HCT116 (cell line): ENCODE measurements around the gene NUCB1. TPM values are rescaled to one million over a fixed set of nuclear protein-coding genes. Genes with fewer than 3 reads are reported as not detected.

Source experiments
- ATAC-seq: fragments of 200-7000 bp; cut with Tn5 transposase; 2 replicates; pipeline ENCODE4 v1.9.1; 2020; ENCODE audit warnings: mild to moderate bottlenecking, moderate library complexity
- BruUV-seq: library from RNA; stranded (reverse); fragments of 400-500 nt; replicated peaks from 2 replicates; lab custom pipeline; 2021; lab: Mats Ljungman, UMichigan
- CTCF ChIA-PET: fragments of 300-600 bp; sonication (Branson Sonifier 250); formaldehyde crosslinking; loops from one replicate; lab custom pipeline; 2021; ENCODE audit warnings: antibody characterized with exemption; lab: Charles Lee
- POLR2A ChIA-PET: fragments of 300-600, 350-600 bp; sonication (Branson Sonifier 250); formaldehyde crosslinking; loops from one replicate; lab custom pipeline; 2021; ENCODE audit warnings: antibody characterized with exemption; lab: Charles Lee
- RAD21 ChIA-PET, 2 experiments: fragments of 300-600 bp; sonication (Branson Sonifier 250); formaldehyde crosslinking; loops; one replicate each; lab custom pipeline; 2023; ENCODE audit warnings: low total read pairs in 2 of 2; ENCODE audit not compliant: uncharacterized antibody in 2 of 2, unreplicated experiment in 2 of 2, low non-redundant PET in 1 of 2; lab: Charles Lee
- DNase-seq: peaks from one replicate; pipeline ENCODE4 v3.0.0-alpha.2; 2010; ENCODE audit warnings: low read depth, low spot score
- H2AFZ ChIP-seq: fragments of 200-600 bp; shearing (Covaris generic), sonication (generic); 2 replicates; pipeline ENCODE4 v1.6.1; 2017; ENCODE audit warnings: low read depth, mixed run types, mixed read lengths, antibody characterized with exemption, low read length; ENCODE audit not compliant: poor library complexity, severe bottlenecking
- H3K27ac ChIP-seq: 2 replicates; pipeline ENCODE4 v1.5.1; 2012; ENCODE audit warnings: low read depth, low read length
- H3K27me3 ChIP-seq: fragments of 200-600 bp; sonication (generic); 2 replicates; pipeline ENCODE4 v1.6.1; 2016; ENCODE audit warnings: mixed run types, low read length, mixed read lengths; ENCODE audit not compliant: insufficient read depth
- H3K36me3 ChIP-seq, 2 experiments: fragments of 200-500 bp in 1 of 2; fragments of 200-600 bp in 1 of 2; sonication (Bioruptor generic) in 1 of 2; sonication (generic) in 1 of 2; 2 replicates each; pipeline versions ENCODE4 v1.5.1 to v1.6.1; 2014 to 2016; ENCODE audit warnings: low read length in 2 of 2, inconsistent platforms in 1 of 2, mixed read lengths in 1 of 2, mixed run types in 1 of 2; ENCODE audit not compliant: insufficient read depth in 2 of 2, control insufficient read depth in 1 of 2
- H3K4me1 ChIP-seq, 2 experiments: fragments of 200-600 bp in 1 of 2; sonication (generic) in 1 of 2; 2 replicates each; pipeline versions ENCODE4 v1.5.1 to v1.6.1; 2012 to 2017; ENCODE audit warnings: low read length in 2 of 2, inconsistent platforms in 1 of 2, mild to moderate bottlenecking in 1 of 2, mixed read lengths in 1 of 2, mixed run types in 1 of 2, moderate library complexity in 1 of 2; ENCODE audit not compliant: insufficient read depth in 2 of 2, control insufficient read depth in 1 of 2
- H3K4me2 ChIP-seq: fragments of 200-600 bp; sonication (generic); 2 replicates; pipeline ENCODE4 v1.6.1; 2017; ENCODE audit warnings: mixed run types, low read length, mixed read lengths
- H3K4me3 ChIP-seq, 2 experiments: fragments of 200-600 bp in 1 of 2; sonication (generic) in 1 of 2; replicated peaks in 1 of 2; 2 replicates each; pipeline ENCODE4 v1.5.1; 2011 to 2016; ENCODE audit warnings: low read length in 2 of 2, control low read depth in 1 of 2, low read depth in 1 of 2, mild to moderate bottlenecking in 1 of 2, mixed read lengths in 1 of 2, mixed run types in 1 of 2
- H3K79me2 ChIP-seq: fragments of 200-600 bp; sonication (generic); 2 replicates; pipeline ENCODE4 v1.6.1; 2017; ENCODE audit warnings: mild to moderate bottlenecking, mixed run types, low read length, moderate library complexity, mixed read lengths; ENCODE audit not compliant: insufficient read depth
- H3K9ac ChIP-seq: fragments of 200-600 bp; sonication (generic); 2 replicates; pipeline ENCODE4 v1.6.1; 2016; ENCODE audit warnings: low read length, mixed read lengths
- H3K9me2 ChIP-seq: fragments of 200-600 bp; sonication (generic), shearing (Covaris generic); 2 replicates; pipeline ENCODE4 v1.6.1; 2017; ENCODE audit warnings: mixed run types, mild to moderate bottlenecking, moderate library complexity; ENCODE audit not compliant: insufficient read depth
- H3K9me3 ChIP-seq, 2 experiments: fragments of 200-500 bp in 1 of 2; fragments of 200-600 bp in 1 of 2; sonication (Bioruptor generic) in 1 of 2; sonication (generic) in 1 of 2; 2 replicates each; pipeline ENCODE4 v1.6.1; 2014 to 2017; ENCODE audit warnings: low read length in 2 of 2, mixed read lengths in 2 of 2, inconsistent platforms in 1 of 2, low read depth in 1 of 2, mild to moderate bottlenecking in 1 of 2, mixed run types in 1 of 2, moderate library complexity in 1 of 2; ENCODE audit not compliant: control insufficient read depth in 1 of 2, insufficient read depth in 1 of 2
- H4K20me1 ChIP-seq: fragments of 200-600 bp; sonication (generic), shearing (Covaris generic); 2 replicates; pipeline ENCODE4 v1.6.1; 2017; ENCODE audit warnings: mixed run types, mild to moderate bottlenecking, moderate library complexity; ENCODE audit not compliant: insufficient read depth
- ATF3 ChIP-seq: IDR thresholded peaks from 2 replicates; pipeline ENCODE4 v1.6.1; 2012
- CBX3 ChIP-seq: IDR thresholded peaks from 2 replicates; pipeline ENCODE4 v1.6.1; 2012; ENCODE audit warnings: low read depth
- EGR1 ChIP-seq: IDR thresholded peaks from 2 replicates; pipeline ENCODE4 v1.6.1; 2012; ENCODE audit warnings: low read depth
- EZH2phosphoT487 ChIP-seq: fragments of 200-600 bp; IDR thresholded peaks from 2 replicates; pipeline ENCODE4 v1.6.1; 2018; ENCODE audit warnings: antibody characterized with exemption, borderline replicate concordance
- FOSL1 ChIP-seq: IDR thresholded peaks from 2 replicates; pipeline ENCODE4 v1.6.1; 2012; ENCODE audit warnings: low read depth
- MAX ChIP-seq: IDR thresholded peaks from 2 replicates; pipeline ENCODE4 v1.6.1; 2012
- POLR2A ChIP-seq: IDR thresholded peaks from 2 replicates; pipeline ENCODE4 v1.7.0; 2011; ENCODE audit warnings: borderline replicate concordance; ENCODE audit not compliant: insufficient read depth, insufficient read length; ENCODE audit errors: extremely low read depth
- POLR2AphosphoS5 ChIP-seq: IDR thresholded peaks from 2 replicates; pipeline ENCODE4 v1.6.1; 2011; ENCODE audit warnings: mild to moderate bottlenecking, low read depth, low read length, moderate library complexity
- RAD21 ChIP-seq: IDR thresholded peaks from 2 replicates; pipeline ENCODE4 v1.6.1; 2012; ENCODE audit warnings: low read depth, mild to moderate bottlenecking
- REST ChIP-seq: IDR thresholded peaks from 2 replicates; pipeline ENCODE4 v1.6.1; 2012; ENCODE audit warnings: low read depth
- SIN3A ChIP-seq: IDR thresholded peaks from 2 replicates; pipeline ENCODE4 v1.6.1; 2012; ENCODE audit warnings: low read depth
- YY1 ChIP-seq: IDR thresholded peaks from 2 replicates; pipeline ENCODE4 v1.6.1; 2011; ENCODE audit warnings: low read length, low read depth, moderate library complexity, mild to moderate bottlenecking; ENCODE audit not compliant: insufficient replicate concordance; ENCODE audit errors: extremely low read depth
- ZFX ChIP-seq: fragments of 450-650 bp; IDR thresholded peaks from 2 replicates; pipeline ENCODE4 v1.6.1; 2017
- ZNF274 ChIP-seq: fragments of 200-500 bp; sonication (Bioruptor generic); IDR thresholded peaks from 2 replicates; pipeline ENCODE4 v1.6.1; 2014; ENCODE audit warnings: mild to moderate bottlenecking, low read depth, low read length, inconsistent platforms
- intact Hi-C: fragments of 100-400 bp; cut with micrococcal nuclease; formaldehyde crosslinking; loops from 2 replicates; pipeline ENCODE4 v1.10.0; 2022
- total RNA-seq: library from RNA; stranded (reverse); gene quantifications from one replicate; pipeline ENCODE4 v1.2.1, GENCODE V29; 2021; ENCODE audit not compliant: unreplicated experiment

Gene NUCB1
- total RNA-seq, 1 experiment from 2014 or later: 88.8 TPM

DNA sequence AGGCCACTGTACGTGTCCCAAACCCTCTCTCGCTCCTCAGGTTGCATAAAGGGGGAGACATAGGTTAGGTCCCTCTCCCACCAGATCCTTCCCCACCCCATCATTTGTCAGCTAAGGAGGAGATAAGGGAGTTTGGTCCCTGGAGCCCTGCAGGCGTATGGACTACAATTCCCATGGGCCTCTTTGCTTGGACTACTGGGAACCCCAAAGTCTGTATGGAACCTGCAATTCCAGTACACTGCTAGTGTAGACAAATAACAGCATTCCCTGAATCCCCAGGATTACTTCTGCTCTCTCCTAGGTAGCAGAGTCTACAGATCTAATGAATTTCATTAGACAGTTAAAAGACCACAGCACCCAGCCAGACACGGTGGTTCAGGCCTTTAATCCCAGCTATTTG lies 47.8 kb upstream of the NUCB1 start:
- no peak overlapping the region for H3K9ac ChIP-seq
- peaks cover 0 to 3% of the 10 kb centered on the region in 2 experiments; a peak in 1 of 4 replicates for H3K4me1 ChIP-seq
- H2AFZ ChIP-seq: no peak overlapping the region
- H4K20me1 ChIP-seq: no peaks in the 10 kb centered on the region
- POLR2A ChIA-PET: interaction anchor here (1.5 kb wide), 1 partner anchor 20 kb away, joined by 5 read pairs; the partner anchor contains the start of gene PPP1R15A
- no peaks in the 10 kb centered on the region for H3K79me2 ChIP-seq
- BruUV-seq: no TSS peak
- intact Hi-C loops: no loop called here
- H3K36me3 ChIP-seq: no peaks in the 10 kb centered on the region
- no peaks in the 10 kb centered on the region for H3K27me3 ChIP-seq
- H3K27ac ChIP-seq: no peak overlapping the region
- CTCF ChIA-PET: interaction anchor here (1.0 kb wide), 1 partner anchor 10 kb away, joined by 10 read pairs; no protein-coding TSS in a partner anchor
- H3K9me3 ChIP-seq: no peaks in the 10 kb centered on the region
- no peaks in the 10 kb centered on the region for H3K9me2 ChIP-seq
- RAD21 ChIA-PET: no interaction called here
- ATAC-seq: no peak
- TF ChIP-seq ZFX: no peak
- TF ChIP-seq EGR1: no peak
- no peak for TF ChIP-seq FOSL1
- no peak for TF ChIP-seq RAD21
- TF ChIP-seq EZH2phosphoT487: no peak
- TF ChIP-seq CBX3: no peak
- no peak for TF ChIP-seq ZNF274
- no peak for TF ChIP-seq YY1
- TF ChIP-seq MAX: no peak
- TF ChIP-seq POLR2A: no peak
- TF ChIP-seq ATF3: no peak
- TF ChIP-seq, all 23 proteins: peak for 0
- no peak for DNase-seq
- Histone ChIP-seq H3K4me2 (no peak overlapping the region), H3K4me3 (no peak overlapping the region)

- Histone ChIP-seq H3K79me2 (no peaks in the 10 kb centered on the region), H3K27ac (no peak overlapping the region), H4K20me1 (no peaks in the 10 kb centered on the region), H2AFZ (no peak overlapping the region), H3K27me3 (no peaks in the 10 kb centered on the region), H3K4me2 (no peak overlapping the region), H3K9me2 (no peaks in the 10 kb centered on the region), H3K9ac (no peak overlapping the region), H3K9me3 (no peaks in the 10 kb centered on the region), H3K4me3 (no peak overlapping the region), H3K4me1 (peaks cover 0 to 3% of the 10 kb centered on the region in 2 experiments; a peak in 1 of 4 replicates), H3K36me3 (no peaks in the 10 kb centered on the region)
- no peak for ATAC-seq
- ChIA-PET RAD21 (no interaction called here), CTCF (interaction anchor here (1.5 kb wide), 1 partner anchor 11 kb away, joined by 6 read pairs; no protein-coding TSS in a partner anchor), POLR2A (no interaction called here)
- intact Hi-C loops: no loop called here
- BruUV-seq: no TSS peak
- TF ChIP-seq EZH2phosphoT487 (no peak), ZNF274 (no peak), RAD21 (no peak), SIN3A (no peak), POLR2AphosphoS5 (no peak), REST (no peak)
- DNase-seq: no peak
These were observed 46.6 kb upstream of the NUCB1 start for GRCh38 chr19:48853483-48853882.
